GM10847 (cell line): ENCODE data around the gene FSCN2.

ENCODE experiments used
- POLR2A ChIP-seq: IDR thresholded peaks from 2 replicates; pipeline ENCODE4 v1.6.1; 2011; ENCODE audit not compliant: insufficient read length; ENCODE audit errors: extremely low read depth

Gene FSCN2

DNA sequence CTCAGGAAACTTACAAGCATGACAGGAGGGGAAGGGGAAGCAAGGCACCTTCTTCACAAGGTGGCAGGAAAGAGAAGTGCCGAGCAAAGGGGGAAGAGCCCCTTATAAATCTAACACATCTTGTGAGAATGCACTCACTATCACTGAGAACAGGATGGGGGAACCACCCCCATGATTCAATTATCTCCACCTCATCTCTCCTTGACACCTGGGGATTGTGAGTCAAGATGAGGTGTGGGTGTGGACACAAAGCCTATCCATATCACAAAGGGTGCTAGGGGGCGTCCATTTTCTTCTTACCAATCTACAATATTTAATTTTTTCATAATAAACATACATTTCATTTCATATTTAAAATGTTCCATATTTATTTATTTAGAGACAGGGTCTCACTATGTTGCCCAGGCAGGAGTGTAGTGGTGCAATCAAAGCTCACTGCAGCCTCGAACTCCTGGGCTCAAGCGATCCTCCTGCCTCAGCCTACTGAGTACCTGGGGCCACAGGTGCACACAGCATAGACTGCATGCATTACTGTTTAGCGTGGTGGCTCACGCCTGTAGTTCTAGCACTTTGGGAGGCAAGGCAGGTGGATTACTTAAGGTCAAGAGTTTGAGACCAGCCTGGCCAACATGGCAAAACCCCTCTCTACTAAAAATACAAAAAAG is 50.5 kb downstream of the FSCN2 start:
- no peak for TF ChIP-seq POLR2A

DNA sequence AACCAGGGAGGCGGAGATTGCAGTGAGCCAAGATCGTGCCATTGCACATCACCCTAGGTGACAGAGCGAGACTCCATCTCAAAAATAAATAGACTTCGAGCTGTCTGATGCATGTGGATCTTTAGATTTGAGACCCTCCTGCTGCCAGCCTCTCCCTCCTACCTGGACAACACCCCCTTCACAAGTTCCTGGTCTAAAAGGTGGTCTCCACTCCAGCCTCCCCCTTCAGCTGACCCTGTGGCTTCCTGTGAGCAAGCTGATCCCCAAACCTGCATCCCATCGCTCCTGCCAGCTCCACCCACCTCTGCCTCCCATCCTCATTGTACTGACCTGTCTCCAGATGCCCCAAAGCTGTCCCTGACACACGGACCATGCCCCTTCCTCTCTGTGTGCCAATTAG is 51.1 kb downstream of the FSCN2 start:
- no peak for TF ChIP-seq POLR2A

DNA sequence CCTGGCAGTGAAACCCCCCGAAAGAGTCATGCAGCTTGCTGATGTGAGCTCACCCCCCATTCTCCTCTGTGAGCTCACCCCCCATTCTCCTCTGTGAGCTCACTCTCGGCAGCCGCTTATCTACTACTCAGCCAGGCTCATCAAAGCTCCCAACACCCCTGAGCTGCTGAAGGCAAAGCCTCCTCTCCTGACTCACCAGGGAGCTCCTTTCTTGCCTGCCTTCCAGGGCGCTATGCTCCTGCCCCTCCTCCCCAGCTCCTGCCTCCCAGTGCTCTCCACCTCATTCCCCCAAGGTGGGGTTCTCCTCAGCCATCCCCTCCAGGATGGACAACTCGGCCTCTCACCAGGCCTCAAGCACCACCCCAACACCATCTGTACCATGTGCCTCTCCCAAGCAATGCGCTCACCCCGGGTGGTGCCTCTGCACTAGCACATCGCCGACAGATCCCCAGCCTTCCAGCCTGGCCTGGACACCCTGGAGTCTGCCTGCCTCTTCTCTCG is 51.7 kb downstream of the FSCN2 start:
- no peak for TF ChIP-seq POLR2A

DNA sequence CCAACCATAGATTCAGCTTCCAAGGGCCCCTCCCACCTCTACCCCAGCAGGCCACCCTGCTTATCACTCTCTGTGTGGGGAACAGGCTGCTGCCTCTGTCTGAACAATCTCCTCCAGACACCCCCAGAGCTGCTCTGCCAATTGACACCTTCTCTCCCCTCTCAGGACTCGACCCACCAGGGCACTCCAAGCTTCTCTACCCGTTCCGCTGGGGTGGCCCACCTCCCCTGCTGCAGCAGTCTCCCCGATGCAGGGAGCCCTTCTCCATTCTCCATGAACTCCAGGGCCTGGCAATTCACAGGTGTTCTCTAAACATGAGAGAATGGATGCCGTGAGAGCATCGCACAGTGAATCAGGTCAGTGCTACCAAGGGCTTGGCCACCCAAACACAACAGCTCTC is 52.3 kb downstream of the FSCN2 start:
- TF ChIP-seq POLR2A: no peak

- no peak for TF ChIP-seq POLR2A
These were observed 53.6 kb downstream of the FSCN2 start for GRCh38 chr17:81581758-81582157.

- no peak for TF ChIP-seq POLR2A
These were observed 54.2 kb downstream of the FSCN2 start for GRCh38 chr17:81582341-81582740.

GRCh38 chr17:81582749-81583148 is 54.6 kb downstream of the FSCN2 start:
- no peak for TF ChIP-seq POLR2A

- no peak for TF ChIP-seq POLR2A
These were observed 55.6 kb downstream of the FSCN2 start for GRCh38 chr17:81583589-81584342.

GRCh38 chr17:81586096-81586495 is 57.9 kb downstream of the FSCN2 start:
- no peak for TF ChIP-seq POLR2A
